DND-41 (cell line): ENCODE data around the gene PTPRA.

Experiments
- ATAC-seq: fragments of 200-7000 bp; cut with Tn5 transposase; 3 replicates; pipeline ENCODE4 v1.9.1; 2021; ENCODE audit warnings: low read depth; ENCODE audit not compliant: insufficient read depth
- DNase-seq: peaks from one replicate; pipeline ENCODE4 v3.0.0-alpha.2; 2020
- H2AFZ ChIP-seq: 2 replicates; pipeline ENCODE4 v1.6.0; 2012; ENCODE audit warnings: low read depth, low read length
- H3K27ac ChIP-seq: 2 replicates; pipeline ENCODE4 v1.5.1; 2012; ENCODE audit warnings: low read length, inconsistent platforms
- H3K27me3 ChIP-seq: fragments of 200-600 bp; sonication (generic); 2 replicates; pipeline ENCODE4 v1.6.0; 2012; ENCODE audit warnings: low read length, mild to moderate bottlenecking, inconsistent platforms; ENCODE audit not compliant: insufficient read depth, poor library complexity
- H3K36me3 ChIP-seq: 2 replicates; pipeline ENCODE4 v1.5.1; 2012; ENCODE audit warnings: low read length, inconsistent platforms; ENCODE audit not compliant: insufficient read depth
- H3K4me1 ChIP-seq: 2 replicates; pipeline ENCODE4 v1.5.1; 2012; ENCODE audit warnings: mild to moderate bottlenecking, low read length; ENCODE audit not compliant: insufficient read depth
- H3K4me2 ChIP-seq: 2 replicates; pipeline ENCODE4 v1.6.0; 2012; ENCODE audit warnings: mild to moderate bottlenecking, moderate library complexity, low read length, inconsistent platforms; ENCODE audit not compliant: insufficient read depth
- H3K4me3 ChIP-seq, 2 experiments: fragments of 200-600 bp in 1 of 2; shearing (Covaris generic) in 1 of 2; 2 replicates each; pipeline ENCODE4 v1.5.1; 2012 to 2016; ENCODE audit warnings: inconsistent platforms in 2 of 2, low read length in 2 of 2, mild to moderate bottlenecking in 2 of 2, low read depth in 1 of 2, moderate library complexity in 1 of 2
- H3K79me2 ChIP-seq: 2 replicates; pipeline ENCODE4 v1.6.0; 2012; ENCODE audit warnings: low read length, inconsistent platforms; ENCODE audit not compliant: insufficient read depth
- H3K9ac ChIP-seq: 2 replicates; pipeline ENCODE4 v1.6.0; 2012; ENCODE audit warnings: low read depth, mild to moderate bottlenecking, inconsistent platforms, low read length, moderate library complexity
- H3K9me3 ChIP-seq: 2 replicates; pipeline ENCODE4 v1.5.1; 2012; ENCODE audit warnings: low read length, moderate library complexity, mild to moderate bottlenecking, inconsistent platforms; ENCODE audit not compliant: insufficient read depth, severe bottlenecking
- H4K20me1 ChIP-seq: 2 replicates; pipeline ENCODE4 v1.6.0; 2012; ENCODE audit warnings: low read length; ENCODE audit not compliant: insufficient read depth
- CTCF ChIP-seq: IDR thresholded peaks from 2 replicates; pipeline ENCODE4 v1.5.1; 2012; ENCODE audit warnings: borderline replicate concordance, low read length, moderate library complexity, mild to moderate bottlenecking; ENCODE audit not compliant: poor library complexity, severe bottlenecking; ENCODE audit errors: extremely low read depth
- EZH2 ChIP-seq: IDR thresholded peaks from 3 replicates; pipeline ENCODE4 v1.6.1; 2012; ENCODE audit warnings: borderline replicate concordance, low read depth, mild to moderate bottlenecking, moderate library complexity, low read length, inconsistent platforms; ENCODE audit not compliant: severe bottlenecking

Gene PTPRA

GRCh38 chr20:3044336-3044965, 171.2 kb downstream of the PTPRA start:
- peaks cover 45% of the 10 kb centered on the region for H3K36me3 ChIP-seq
- no peak overlapping the region for H3K4me3 ChIP-seq
- ATAC-seq (no peak), DNase-seq (no peak)
- H3K79me2 ChIP-seq: peaks cover 17% of the 10 kb centered on the region
- H2AFZ ChIP-seq: no peak overlapping the region
- no peak overlapping the region for H3K9ac ChIP-seq
- H3K4me1 ChIP-seq: peaks cover 26% of the 10 kb centered on the region
- H4K20me1 ChIP-seq: peaks cover 20% of the 10 kb centered on the region
- no peak overlapping the region for H3K27ac ChIP-seq
- no peak overlapping the region for H3K4me2 ChIP-seq
- no peaks in the 10 kb centered on the region for H3K27me3 ChIP-seq
- no peaks in the 10 kb centered on the region for H3K9me3 ChIP-seq
- no peak for TF ChIP-seq CTCF
- no peak for TF ChIP-seq EZH2

GRCh38 chr20:3045042-3045815, 171.9 kb downstream of the PTPRA start:
- peak overlapping the region; percentile 96 for H2AFZ ChIP-seq
- no peak for TF ChIP-seq CTCF
- no peak for TF ChIP-seq EZH2
- H3K27me3 ChIP-seq: no peaks in the 10 kb centered on the region
- no peaks in the 10 kb centered on the region for H3K9me3 ChIP-seq
- H3K4me1 ChIP-seq: peaks cover 26% of the 10 kb centered on the region
- H3K79me2 ChIP-seq: peaks cover 17% of the 10 kb centered on the region
- H3K36me3 ChIP-seq: peaks cover 44% of the 10 kb centered on the region
- DNase-seq (no peak), ATAC-seq (peak; percentile 24)
- H3K9ac ChIP-seq: peak overlapping the region; percentile 91
- H3K4me3 ChIP-seq: peak overlapping the region; percentile 95 to 97
- peak overlapping the region; percentile 91 for H3K4me2 ChIP-seq
- H3K27ac ChIP-seq: peak overlapping the region; percentile 81
- H4K20me1 ChIP-seq: peaks cover 25% of the 10 kb centered on the region

GRCh38 chr20:3045816-3046676, 172.8 kb downstream of the PTPRA start, which contains the start of gene MRPS26:
Gene MRPS26, plus strand, starts transcription at chr20:3046052. Its CDS starts 17 bp downstream, at chr20:3046069.
- DNase-seq (peak; percentile 83), ATAC-seq (peak; percentile 95)
- H3K27ac ChIP-seq: peak within 1 kb of the TSS; percentile 81
- peak within 1 kb of the TSS; percentile 91 for H3K9ac ChIP-seq
- H3K79me2 ChIP-seq: peaks cover 17% of the 10 kb centered on the region
- peak within 1 kb of the TSS; percentile 95 to 97 for H3K4me3 ChIP-seq
- peaks cover 28% of the 10 kb centered on the region for H4K20me1 ChIP-seq
- H3K4me1 ChIP-seq: peaks cover 26% of the 10 kb centered on the region
- peak within 1 kb of the TSS; percentile 91 for H3K4me2 ChIP-seq
- H3K27me3 ChIP-seq: no peaks in the 10 kb centered on the region
- H2AFZ ChIP-seq: peak within 1 kb of the TSS; percentile 96
- TF ChIP-seq EZH2 (no peak), CTCF (peak; percentile 9)
- H3K9me3 ChIP-seq: no peaks in the 10 kb centered on the region
- peaks cover 38% of the 10 kb centered on the region for H3K36me3 ChIP-seq
